TTC549 (cell line): ENCODE measurements around the gene EME1.
"Not testable (repeated sequence)": the region's sequence is repeated elsewhere in the genome, so short reads cannot be mapped to it uniquely, and the experiment has no call there.

Source experiments
- FAIRE-seq: peaks from 2 replicates; lab custom pipeline; 2012; peaks lifted over from hg19 to GRCh38; lab: Jason Lieb, UNC

The EME1 gene

GRCh38 chr17:50426472-50426782 is 53.4 kb downstream of the EME1 start:
- no peak for FAIRE-seq

GRCh38 chr17:50426814-50427787 is 54.1 kb downstream of the EME1 start:
- no peak for FAIRE-seq

DNA sequence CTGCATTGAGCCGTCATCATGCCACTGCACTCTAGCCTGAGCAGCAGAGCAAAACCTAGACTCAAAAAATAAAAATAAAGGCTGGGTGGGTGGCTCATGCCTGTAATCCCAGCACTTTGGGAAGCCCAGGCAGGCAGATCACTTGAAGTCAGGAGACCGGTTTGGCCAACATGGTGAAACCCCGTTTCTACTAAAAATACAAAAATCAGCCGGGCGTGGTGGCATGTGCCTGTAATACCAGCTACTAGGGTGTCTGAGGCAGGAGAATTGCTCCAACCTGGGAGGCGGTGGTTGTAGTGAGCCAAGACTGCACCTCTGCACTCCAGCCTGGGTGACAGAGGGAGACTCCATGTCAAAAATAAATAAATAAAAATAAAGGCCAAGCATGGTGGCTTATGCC is 55.1 kb downstream of the EME1 start:
- FAIRE-seq = not testable (repeated sequence)

GRCh38 chr17:50428831-50429424 is 55.9 kb downstream of the EME1 start:
- no peak for FAIRE-seq

GRCh38 chr17:50429793-50430192 is 56.8 kb downstream of the EME1 start:
- no peak for FAIRE-seq
